CD4-positive, alpha-beta T cell (primary cell): ENCODE results near the gene LPGAT1. TPM values are rescaled to one million over a fixed set of nuclear protein-coding genes. Genes with fewer than 3 reads are reported as not detected.

Experiments
- ATAC-seq: fragments of 200-7000 bp; cut with Tn5 transposase; one replicate; pipeline ENCODE4 v1.10.0; 2022; ENCODE audit warnings: mild to moderate bottlenecking; ENCODE audit not compliant: poor library complexity
- CTCF ChIA-PET: fragments of 350-600 bp; sonication (Branson Sonifier 250); formaldehyde crosslinking; loops from one replicate; lab custom pipeline; 2021; ENCODE audit warnings: antibody characterized with exemption, inconsistent platforms; lab: Charles Lee
- POLR2A ChIA-PET: fragments of 350-600 bp; sonication (Branson Sonifier 250); formaldehyde crosslinking; loops from one replicate; lab custom pipeline; 2021; ENCODE audit warnings: antibody characterized with exemption, inconsistent platforms; lab: Charles Lee
- DNase-seq, 14 experiments: peaks; one replicate each; pipeline ENCODE4 v3.0.0-alpha.2; 2013 to 2020; ENCODE audit warnings: mixed read lengths in 2 of 14
- H3K27ac ChIP-seq, 2 donors: one replicate each; pipeline versions ENCODE4 v1.5.1 to v1.7.0; 2013; ENCODE audit warnings: low read length in 2 of 2, low read depth in 1 of 2, mild to moderate bottlenecking in 1 of 2
- H3K27me3 ChIP-seq, 2 experiments: 1 replicate in 1 of 2; 2 replicates in 1 of 2; pipeline versions ENCODE4 v1.6.1 to v1.7.0; 2013; ENCODE audit warnings: low read length in 2 of 2, control low read depth in 1 of 2, mild to moderate bottlenecking in 1 of 2, moderate library complexity in 1 of 2; ENCODE audit not compliant: insufficient read depth in 2 of 2, control insufficient read depth in 1 of 2
- H3K36me3 ChIP-seq: one replicate; pipeline ENCODE4 v1.6.1; 2013; ENCODE audit warnings: low read length, control low read depth; ENCODE audit not compliant: insufficient read depth
- H3K4me1 ChIP-seq: one replicate; pipeline ENCODE4 v1.6.1; 2013; ENCODE audit warnings: low read length, control low read depth; ENCODE audit not compliant: insufficient read depth
- H3K4me3 ChIP-seq: one replicate; pipeline ENCODE4 v1.5.1; 2013; ENCODE audit warnings: mild to moderate bottlenecking, low read length, moderate library complexity
- H3K9me3 ChIP-seq, 2 experiments: 1 replicate in 1 of 2; 2 replicates in 1 of 2; pipeline versions ENCODE4 v1.6.1 to v1.7.0; 2013; ENCODE audit warnings: low read length in 2 of 2, mild to moderate bottlenecking in 2 of 2, control low read depth in 1 of 2, moderate library complexity in 1 of 2; ENCODE audit not compliant: control insufficient read depth in 1 of 2, insufficient read depth in 1 of 2
- H3K27ac Mint-ChIP-seq: one replicate; pipeline ENCODE4 v1.8.0; 2020; ENCODE audit warnings: mixed read lengths
- H3K27me3 Mint-ChIP-seq: one replicate; pipeline ENCODE4 v1.8.0; 2021; ENCODE audit warnings: mixed read lengths
- H3K36me3 Mint-ChIP-seq: one replicate; pipeline ENCODE4 v1.8.0; 2021; ENCODE audit warnings: low read depth, mixed read lengths
- H3K4me1 Mint-ChIP-seq: one replicate; pipeline ENCODE4 v1.8.0; 2021; ENCODE audit warnings: low read depth, mixed read lengths
- H3K4me3 Mint-ChIP-seq: one replicate; pipeline ENCODE4 v1.8.0; 2020; ENCODE audit warnings: mild to moderate bottlenecking, mixed read lengths
- H3K9me3 Mint-ChIP-seq: one replicate; pipeline ENCODE4 v1.8.0; 2020; ENCODE audit warnings: mixed read lengths
- CTCF ChIP-seq: fragments of 200-600 bp; IDR thresholded peaks from one replicate; pipeline ENCODE4 v1.8.0; 2022; ENCODE audit warnings: antibody characterized with exemption, mild to moderate bottlenecking
- intact Hi-C, 2 experiments: fragments of 100-400 bp; cut with DNase I in 1 of 2; cut with micrococcal nuclease in 1 of 2; formaldehyde crosslinking; loops; one replicate each; pipeline versions ENCODE4 v1.15.1 to v1.9.0; 2023 to 2025; cut with DNase I, micrococcal nuclease
- total RNA-seq, 174 experiments: library from RNA in 2 of 174; stranded (reverse) in 2 of 174; gene quantifications; one replicate each; pipeline ENCODE4 v1.2.3 and lab custom pipeline; 2021 to 2026

LPGAT1 gene
- total RNA-seq, 2 experiments from 2014 or later = 14.0 to 14.4 TPM

- Mint-ChIP-seq H3K4me3 (no peak overlapping the region), H3K27me3 (no peaks in the 10 kb centered on the region), H3K27ac (no peak overlapping the region), H3K36me3 (no peaks in the 10 kb centered on the region), H3K4me1 (no peaks in the 10 kb centered on the region), H3K9me3 (no peaks in the 10 kb centered on the region)
- Histone ChIP-seq H3K27ac (no peak overlapping the region), H3K4me1 (peaks cover 2% of the 10 kb centered on the region), H3K36me3 (no peaks in the 10 kb centered on the region), H3K4me3 (no peak overlapping the region), H3K27me3 (no peaks in the 10 kb centered on the region), H3K9me3 (no peaks in the 10 kb centered on the region)
- intact Hi-C loops = loop anchor here in 1 of 2 experiments (10.0 kb wide), 1 partner anchor 221 kb away; no protein-coding TSS in a partner anchor
- ATAC-seq = no peak
- POLR2A ChIA-PET = no interaction called here
- no peak for TF ChIP-seq CTCF
- DNase-seq = no peak
- CTCF ChIA-PET = no interaction called here
These were observed 126.6 kb downstream of the LPGAT1 start for GRCh38 chr1:211703812-211704537.

GRCh38 chr1:211701733-211702132 is 128.8 kb downstream of the LPGAT1 start:
- POLR2A ChIA-PET = no interaction called here
- Histone ChIP-seq H3K27me3 (no peaks in the 10 kb centered on the region), H3K4me1 (peaks cover 11% of the 10 kb centered on the region), H3K27ac (no peak overlapping the region), H3K9me3 (no peaks in the 10 kb centered on the region), H3K4me3 (no peak overlapping the region), H3K36me3 (no peaks in the 10 kb centered on the region)
- H3K9me3 Mint-ChIP-seq = no peaks in the 10 kb centered on the region
- no peak for TF ChIP-seq CTCF
- intact Hi-C loops = loop anchor here in 1 of 2 experiments (10.0 kb wide), 1 partner anchor 223 kb away; no protein-coding TSS in a partner anchor
- H3K4me3 Mint-ChIP-seq = no peak overlapping the region
- no peak for DNase-seq
- no peak overlapping the region for H3K27ac Mint-ChIP-seq
- H3K4me1 Mint-ChIP-seq = peaks cover 7% of the 10 kb centered on the region
- no peaks in the 10 kb centered on the region for H3K27me3 Mint-ChIP-seq
- CTCF ChIA-PET = no interaction called here
- no peaks in the 10 kb centered on the region for H3K36me3 Mint-ChIP-seq
- no peak for ATAC-seq

- intact Hi-C loops = no loop called here
- peaks cover 0 to 3% of the 10 kb centered on the region in 2 experiments for H3K9me3 ChIP-seq
- POLR2A ChIA-PET = interaction anchor here (0.7 to 2.0 kb wide), 2 partner anchors 18 to 23 kb away, joined by 4 to 6 read pairs; partner anchors contain the start of gene NEK2
- peaks cover 29% of the 10 kb centered on the region for H3K4me1 ChIP-seq
- DNase-seq = no peak
- no peak overlapping the region for H3K4me3 ChIP-seq
- peaks cover 16% of the 10 kb centered on the region for H3K4me1 Mint-ChIP-seq
- CTCF ChIA-PET = interaction anchor here (0.7 to 3.9 kb wide), 29 partner anchors 9 to 1092 kb away, joined by 3 to 24 read pairs (median 4); partner anchors contain the start of genes DTL, INTS7, NSL1 and TATDN3
- no peaks in the 10 kb centered on the region for H3K27me3 ChIP-seq
- H3K36me3 Mint-ChIP-seq = no peaks in the 10 kb centered on the region
- H3K4me3 Mint-ChIP-seq = no peak overlapping the region
- H3K36me3 ChIP-seq = no peaks in the 10 kb centered on the region
- no peaks in the 10 kb centered on the region for H3K9me3 Mint-ChIP-seq
- ATAC-seq = no peak
- H3K27me3 Mint-ChIP-seq = no peaks in the 10 kb centered on the region
- H3K27ac ChIP-seq = no peak overlapping the region
- TF ChIP-seq CTCF = no peak
- no peak overlapping the region for H3K27ac Mint-ChIP-seq
These were observed 131.5 kb downstream of the LPGAT1 start for GRCh38 chr1:211699059-211699458.
